Astrocyte (in vitro differentiated cells and primary cell): ENCODE results near the gene PPP6R1. TPM values are rescaled to one million over a fixed set of nuclear protein-coding genes. Genes with fewer than 3 reads are reported as not detected.
A peak's percentile ranks its signal among the peaks of the same experiment; 100 is the strongest.

Source experiments
- DNase-seq: peaks from one replicate; pipeline ENCODE4 v3.0.0-alpha.2; 2010; ENCODE audit warnings: low read depth
- FAIRE-seq: peaks from 2 replicates; lab custom pipeline; 2011; peaks lifted over from hg19 to GRCh38; lab: Jason Lieb, UNC
- H2AFZ ChIP-seq: 2 replicates; pipeline ENCODE4 v1.6.0; 2012; ENCODE audit warnings: low read depth, low read length, inconsistent platforms
- H3K27ac ChIP-seq: 2 replicates; pipeline ENCODE4 v1.5.1; 2011; ENCODE audit warnings: low read depth, low read length, inconsistent platforms
- H3K27me3 ChIP-seq: 2 replicates; pipeline ENCODE4 v1.6.0; 2011; ENCODE audit warnings: low read length, inconsistent platforms; ENCODE audit not compliant: insufficient read depth
- H3K36me3 ChIP-seq: 2 replicates; pipeline ENCODE4 v1.5.1; 2011; ENCODE audit warnings: low read length, inconsistent platforms; ENCODE audit not compliant: insufficient read depth
- H3K4me1 ChIP-seq: 2 replicates; pipeline ENCODE4 v1.5.1; 2011; ENCODE audit warnings: low read length, inconsistent platforms; ENCODE audit not compliant: insufficient read depth
- H3K4me2 ChIP-seq: 2 replicates; pipeline ENCODE4 v1.6.0; 2012; ENCODE audit warnings: low read length, inconsistent platforms
- H3K4me3 ChIP-seq: 2 replicates; pipeline ENCODE4 v1.5.1; 2011; ENCODE audit warnings: low read depth, mild to moderate bottlenecking, low read length, inconsistent platforms; ENCODE audit not compliant: insufficient read depth
- H3K79me2 ChIP-seq: 2 replicates; pipeline ENCODE4 v1.6.0; 2012; ENCODE audit warnings: mild to moderate bottlenecking, low read length, inconsistent platforms; ENCODE audit not compliant: insufficient read depth
- H3K9ac ChIP-seq: 2 replicates; pipeline ENCODE4 v1.6.0; 2012; ENCODE audit warnings: mild to moderate bottlenecking, low read length, inconsistent platforms
- H3K9me3 ChIP-seq: 2 replicates; pipeline ENCODE4 v1.5.1; 2012; ENCODE audit warnings: low read depth, mild to moderate bottlenecking, low read length, inconsistent platforms; ENCODE audit not compliant: insufficient read depth
- H4K20me1 ChIP-seq: 2 replicates; pipeline ENCODE4 v1.6.0; 2012; ENCODE audit warnings: low read length, inconsistent platforms; ENCODE audit not compliant: insufficient read depth
- H3K27ac Mint-ChIP-seq: one replicate; pipeline ENCODE4 v1.8.0; 2021; ENCODE audit warnings: mild to moderate bottlenecking, mixed read lengths; ENCODE audit not compliant: unreplicated experiment
- H3K27me3 Mint-ChIP-seq: one replicate; pipeline ENCODE4 v1.8.0; 2021; ENCODE audit warnings: low read depth, mixed read lengths; ENCODE audit not compliant: unreplicated experiment
- H3K36me3 Mint-ChIP-seq: one replicate; pipeline ENCODE4 v1.8.0; 2021; ENCODE audit warnings: low read depth, mixed read lengths; ENCODE audit not compliant: unreplicated experiment
- H3K4me1 Mint-ChIP-seq: one replicate; pipeline ENCODE4 v1.8.0; 2021; ENCODE audit warnings: low read depth, mixed read lengths; ENCODE audit not compliant: unreplicated experiment
- H3K4me3 Mint-ChIP-seq: one replicate; pipeline ENCODE4 v1.8.0; 2021; ENCODE audit warnings: mild to moderate bottlenecking, moderate library complexity, mixed read lengths; ENCODE audit not compliant: unreplicated experiment
- H3K9me3 Mint-ChIP-seq: one replicate; pipeline ENCODE4 v1.8.0; 2021; ENCODE audit warnings: mild to moderate bottlenecking, mixed read lengths; ENCODE audit not compliant: unreplicated experiment
- CTCF ChIP-seq: IDR thresholded peaks from 2 replicates; pipeline ENCODE4 v1.5.1; 2011; ENCODE audit warnings: low read depth, mild to moderate bottlenecking, inconsistent platforms, low read length, moderate library complexity; ENCODE audit not compliant: insufficient read depth
- EZH2 ChIP-seq: IDR thresholded peaks from 2 replicates; pipeline ENCODE4 v1.6.1; 2012; ENCODE audit warnings: mild to moderate bottlenecking, low read length, inconsistent platforms; ENCODE audit not compliant: insufficient read depth
- total RNA-seq: library from RNA; stranded (reverse); gene quantifications from 2 replicates; pipeline ENCODE4 v1.2.1, GENCODE V29; 2021

Gene PPP6R1
- total RNA-seq, 1 donor from 2014 or later: 75.2 TPM

GRCh38 chr19:55209693-55210472 lies 48.9 kb downstream of the PPP6R1 start:
- Mint-ChIP-seq H3K36me3 (no peaks in the 10 kb centered on the region), H3K4me1 (peaks cover 18% of the 10 kb centered on the region), H3K27me3 (peaks cover 15% of the 10 kb centered on the region), H3K9me3 (peaks cover 5% of the 10 kb centered on the region), H3K27ac (peak overlapping the region; percentile 34), H3K4me3 (peak overlapping the region; percentile 58)
- H3K4me3 ChIP-seq: no peak overlapping the region
- H3K27ac ChIP-seq: peak overlapping the region; percentile 72
- H3K27me3 ChIP-seq: no peaks in the 10 kb centered on the region
- FAIRE-seq (no peak), DNase-seq (peak; percentile 98)
- peak overlapping the region; percentile 48 for H3K4me2 ChIP-seq
- no peaks in the 10 kb centered on the region for H3K79me2 ChIP-seq
- TF ChIP-seq EZH2 (no peak), CTCF (no peak)
- peaks cover 28% of the 10 kb centered on the region for H3K4me1 ChIP-seq
- H2AFZ ChIP-seq: no peak overlapping the region
- peak overlapping the region; percentile 53 for H3K9ac ChIP-seq
- H3K36me3 ChIP-seq: no peaks in the 10 kb centered on the region
- peaks cover 5% of the 10 kb centered on the region for H3K9me3 ChIP-seq
- H4K20me1 ChIP-seq: peaks cover 3% of the 10 kb centered on the region

- Histone ChIP-seq H4K20me1 (peaks cover 3% of the 10 kb centered on the region), H2AFZ (no peak within 1 kb of the TSS), H3K79me2 (no peaks in the 10 kb centered on the region), H3K4me2 (peak within 1 kb of the TSS; percentile 48), H3K27ac (peak within 1 kb of the TSS; percentile 72), H3K27me3 (no peaks in the 10 kb centered on the region), H3K4me3 (no peak within 1 kb of the TSS), H3K4me1 (peaks cover 28% of the 10 kb centered on the region), H3K9me3 (peaks cover 5% of the 10 kb centered on the region), H3K36me3 (no peaks in the 10 kb centered on the region), H3K9ac (peak within 1 kb of the TSS; percentile 53)
- peaks cover 18% of the 10 kb centered on the region for H3K4me1 Mint-ChIP-seq
- no peaks in the 10 kb centered on the region for H3K36me3 Mint-ChIP-seq
- peak within 1 kb of the TSS; percentile 34 for H3K27ac Mint-ChIP-seq
- H3K9me3 Mint-ChIP-seq: peaks cover 3% of the 10 kb centered on the region
- no peak for DNase-seq
- H3K27me3 Mint-ChIP-seq: peaks cover 18% of the 10 kb centered on the region
- peak within 1 kb of the TSS; percentile 58 for H3K4me3 Mint-ChIP-seq
- TF ChIP-seq EZH2: no peak
- no peak for TF ChIP-seq CTCF
- no peak for FAIRE-seq
Observed at GRCh38 chr19:55208880-55209692, 49.7 kb downstream of the PPP6R1 start, which contains the start of gene PTPRH. Gene PTPRH (minus strand): TSS chr19:55209501. CDS start chr19:55209433, 68 bp downstream.
